ENCODE data around the gene SLC31A1.

Gene SLC31A1

GRCh38 chr9:113302792-113303418 lies 81.6 kb downstream of the SLC31A1 start, which contains the start of gene RNF183:
Gene RNF183, minus strand, starts transcription at chr9:113303376. Its CDS starts 5,192 bp downstream, at chr9:113298184.
- no peak for DNase-seq
- no peak within 1 kb of the TSS for H2BK15ac ChIP-seq (replicated peaks; ENCODE audit: low read depth)
- no CpG with 5 or more reads among the region's 25 CpGs for WGBS (ENCODE audit: extremely low coverage, insufficient coverage, low lambda C conversion rate)

GRCh38 chr9:113306566-113306965 lies 85.2 kb downstream of the SLC31A1 start:
- H3K4ac ChIP-seq (ENCODE audit: low read depth, low read length), result no peak overlapping the region
- no CpG with 5 or more reads among the region's 1 CpG for WGBS (ENCODE audit: extremely low coverage, insufficient coverage, low lambda C conversion rate)

More at GRCh38 chr9:113302792-113303418, 81.6 kb downstream of the SLC31A1 start, which contains the start of gene RNF183:
- Histone ChIP-seq H3K79me2 (ENCODE audit: control insufficient read depth, insufficient read depth, low read length) (no peaks in the 10 kb centered on the region), H3K27ac (ENCODE audit: low read depth, low read length) (no peak within 1 kb of the TSS), H2AK5ac (ENCODE audit: low read length) (no peak within 1 kb of the TSS), H3K27me3 (ENCODE audit: insufficient read depth, low read length, poor library complexity) (no peaks in the 10 kb centered on the region), H4K5ac (ENCODE audit: low read length) (no peak within 1 kb of the TSS), H3K23ac (ENCODE audit: low read length) (no peak within 1 kb of the TSS), H3K4me1 (ENCODE audit: control insufficient read depth, low read depth, low read length) (no peaks in the 10 kb centered on the region), H3K4ac (ENCODE audit: low read depth, low read length) (no peak within 1 kb of the TSS), H3K4me3 (ENCODE audit: low read length) (no peak within 1 kb of the TSS), H3K18ac (ENCODE audit: low read length) (no peak within 1 kb of the TSS), H3K9ac (ENCODE audit: low read length) (no peak within 1 kb of the TSS), H2BK120ac (ENCODE audit: low read depth, low read length) (no peak within 1 kb of the TSS), H4K8ac (ENCODE audit: low read depth, low read length) (no peak within 1 kb of the TSS), H3K79me1 (ENCODE audit: low read length) (no peaks in the 10 kb centered on the region), H3K36me3 (ENCODE audit: control insufficient read depth, insufficient read depth, low read length) (no peaks in the 10 kb centered on the region), H3K4me2 (ENCODE audit: low read length) (no peak within 1 kb of the TSS), H3K56ac (ENCODE audit: low read length) (peak within 1 kb of the TSS; percentile 7), H2BK5ac (ENCODE audit: low read length) (no peak within 1 kb of the TSS)

GRCh38 chr9:113307396-113307975 lies 86.1 kb downstream of the SLC31A1 start:
- no CpG with 5 or more reads among the region's 8 CpGs for WGBS (ENCODE audit: extremely low coverage, insufficient coverage, low lambda C conversion rate)
- Histone ChIP-seq H3K4me1 (ENCODE audit: control insufficient read depth, low read depth, low read length) (no peaks in the 10 kb centered on the region), H3K9ac (ENCODE audit: low read length) (no peak overlapping the region)

More at GRCh38 chr9:113306566-113306965, 85.2 kb downstream of the SLC31A1 start:
- no peak overlapping the region for H4K5ac ChIP-seq (ENCODE audit: low read length)
- H3K4me2 ChIP-seq (ENCODE audit: low read length), result no peak overlapping the region
- no peak overlapping the region for H3K27ac ChIP-seq (ENCODE audit: low read depth, low read length)
- H3K23ac ChIP-seq (ENCODE audit: low read length), result no peak overlapping the region
- no peaks in the 10 kb centered on the region for H3K4me1 ChIP-seq (ENCODE audit: control insufficient read depth, low read depth, low read length)
- DNase-seq, result no peak
- no peaks in the 10 kb centered on the region for H3K79me1 ChIP-seq (ENCODE audit: low read length)
- H3K79me2 ChIP-seq (ENCODE audit: control insufficient read depth, insufficient read depth, low read length), result no peaks in the 10 kb centered on the region
- H3K18ac ChIP-seq (ENCODE audit: low read length), result no peak overlapping the region
- H3K56ac ChIP-seq (ENCODE audit: low read length), result no peak overlapping the region
- no peaks in the 10 kb centered on the region for H3K36me3 ChIP-seq (ENCODE audit: control insufficient read depth, insufficient read depth, low read length)
- H2BK120ac ChIP-seq (ENCODE audit: low read depth, low read length), result no peak overlapping the region
- H2BK15ac ChIP-seq (replicated peaks; ENCODE audit: low read depth), result no peak overlapping the region
- H2BK5ac ChIP-seq (ENCODE audit: low read length), result no peak overlapping the region
- no peaks in the 10 kb centered on the region for H3K27me3 ChIP-seq (ENCODE audit: insufficient read depth, low read length, poor library complexity)
- no peak overlapping the region for H4K8ac ChIP-seq (ENCODE audit: low read depth, low read length)
- H3K4me3 ChIP-seq (ENCODE audit: low read length), result no peak overlapping the region
- no peak overlapping the region for H2AK5ac ChIP-seq (ENCODE audit: low read length)
- no peak overlapping the region for H3K9ac ChIP-seq (ENCODE audit: low read length)

GRCh38 chr9:113309204-113309813 lies 88.0 kb downstream of the SLC31A1 start:
- no peak overlapping the region for H4K8ac ChIP-seq (ENCODE audit: low read depth, low read length)
- H3K4me2 ChIP-seq (ENCODE audit: low read length), result no peak overlapping the region
- no peaks in the 10 kb centered on the region for H3K4me1 ChIP-seq (ENCODE audit: control insufficient read depth, low read depth, low read length)
- H2AK5ac ChIP-seq (ENCODE audit: low read length), result no peak overlapping the region
- no peak overlapping the region for H3K4ac ChIP-seq (ENCODE audit: low read depth, low read length)
- no peak overlapping the region for H2BK15ac ChIP-seq (replicated peaks; ENCODE audit: low read depth)
- H3K27ac ChIP-seq (ENCODE audit: low read depth, low read length), result no peak overlapping the region
- H3K56ac ChIP-seq (ENCODE audit: low read length), result no peak overlapping the region
- whole genome bisulfite sequencing (ENCODE audit: extremely low coverage, insufficient coverage, low lambda C conversion rate), result no CpG with 5 or more reads among the region's 2 CpGs
- H3K4me3 ChIP-seq (ENCODE audit: low read length), result no peak overlapping the region
- H3K36me3 ChIP-seq (ENCODE audit: control insufficient read depth, insufficient read depth, low read length), result no peaks in the 10 kb centered on the region
- H2BK120ac ChIP-seq (ENCODE audit: low read depth, low read length), result no peak overlapping the region
- no peak overlapping the region for H4K5ac ChIP-seq (ENCODE audit: low read length)
- no peaks in the 10 kb centered on the region for H3K27me3 ChIP-seq (ENCODE audit: insufficient read depth, low read length, poor library complexity)
- H3K79me2 ChIP-seq (ENCODE audit: control insufficient read depth, insufficient read depth, low read length), result no peaks in the 10 kb centered on the region
- H3K23ac ChIP-seq (ENCODE audit: low read length), result no peak overlapping the region
- no peaks in the 10 kb centered on the region for H3K79me1 ChIP-seq (ENCODE audit: low read length)
- no peak overlapping the region for H3K9ac ChIP-seq (ENCODE audit: low read length)
- H2BK5ac ChIP-seq (ENCODE audit: low read length), result no peak overlapping the region
- peak; percentile 25 for DNase-seq
- no peak overlapping the region for H3K18ac ChIP-seq (ENCODE audit: low read length)

More at GRCh38 chr9:113307396-113307975, 86.1 kb downstream of the SLC31A1 start:
- H4K5ac ChIP-seq (ENCODE audit: low read length), result no peak overlapping the region
- no peak overlapping the region for H2BK5ac ChIP-seq (ENCODE audit: low read length)
- no peaks in the 10 kb centered on the region for H3K79me1 ChIP-seq (ENCODE audit: low read length)
- H3K4ac ChIP-seq (ENCODE audit: low read depth, low read length), result no peak overlapping the region
- H3K36me3 ChIP-seq (ENCODE audit: control insufficient read depth, insufficient read depth, low read length), result no peaks in the 10 kb centered on the region
- H2BK15ac ChIP-seq (replicated peaks; ENCODE audit: low read depth), result no peak overlapping the region
- no peak for DNase-seq
- H2AK5ac ChIP-seq (ENCODE audit: low read length), result no peak overlapping the region
- H4K8ac ChIP-seq (ENCODE audit: low read depth, low read length), result no peak overlapping the region
- H3K27me3 ChIP-seq (ENCODE audit: insufficient read depth, low read length, poor library complexity), result no peaks in the 10 kb centered on the region
- H3K27ac ChIP-seq (ENCODE audit: low read depth, low read length), result no peak overlapping the region
- no peak overlapping the region for H3K4me2 ChIP-seq (ENCODE audit: low read length)
- no peak overlapping the region for H3K18ac ChIP-seq (ENCODE audit: low read length)
- H3K56ac ChIP-seq (ENCODE audit: low read length), result no peak overlapping the region
- H3K4me3 ChIP-seq (ENCODE audit: low read length), result no peak overlapping the region
- H3K23ac ChIP-seq (ENCODE audit: low read length), result no peak overlapping the region
- no peaks in the 10 kb centered on the region for H3K79me2 ChIP-seq (ENCODE audit: control insufficient read depth, insufficient read depth, low read length)
- H2BK120ac ChIP-seq (ENCODE audit: low read depth, low read length), result no peak overlapping the region

GRCh38 chr9:113310538-113310937 lies 89.2 kb downstream of the SLC31A1 start:
- no peak overlapping the region for H3K27ac ChIP-seq (ENCODE audit: low read depth, low read length)
- WGBS (ENCODE audit: extremely low coverage, insufficient coverage, low lambda C conversion rate), result no CpG with 5 or more reads among the region's 3 CpGs
- H3K4me2 ChIP-seq (ENCODE audit: low read length), result no peak overlapping the region
- H2BK5ac ChIP-seq (ENCODE audit: low read length), result no peak overlapping the region
- no peak for DNase-seq
- no peaks in the 10 kb centered on the region for H3K79me1 ChIP-seq (ENCODE audit: low read length)
- H4K8ac ChIP-seq (ENCODE audit: low read depth, low read length), result no peak overlapping the region
- H3K36me3 ChIP-seq (ENCODE audit: control insufficient read depth, insufficient read depth, low read length), result no peaks in the 10 kb centered on the region
- no peaks in the 10 kb centered on the region for H3K79me2 ChIP-seq (ENCODE audit: control insufficient read depth, insufficient read depth, low read length)
- H2BK15ac ChIP-seq (replicated peaks; ENCODE audit: low read depth), result no peak overlapping the region
- H3K4me1 ChIP-seq (ENCODE audit: control insufficient read depth, low read depth, low read length), result no peaks in the 10 kb centered on the region
- H2AK5ac ChIP-seq (ENCODE audit: low read length), result no peak overlapping the region
- no peak overlapping the region for H3K9ac ChIP-seq (ENCODE audit: low read length)
- no peak overlapping the region for H3K23ac ChIP-seq (ENCODE audit: low read length)
- H2BK120ac ChIP-seq (ENCODE audit: low read depth, low read length), result no peak overlapping the region
- H3K18ac ChIP-seq (ENCODE audit: low read length), result no peak overlapping the region
- no peak overlapping the region for H4K5ac ChIP-seq (ENCODE audit: low read length)
- no peaks in the 10 kb centered on the region for H3K27me3 ChIP-seq (ENCODE audit: insufficient read depth, low read length, poor library complexity)
- H3K4me3 ChIP-seq (ENCODE audit: low read length), result no peak overlapping the region
- H3K4ac ChIP-seq (ENCODE audit: low read depth, low read length), result no peak overlapping the region
- no peak overlapping the region for H3K56ac ChIP-seq (ENCODE audit: low read length)
